ENCODE data around the gene F3. TPM values are rescaled to one million over a fixed set of nuclear protein-coding genes. Genes with fewer than 3 reads are reported as not detected.

Gene F3
- total RNA-seq, 1 experiment from 2014 or later = 58.5 TPM

GRCh38 chr1:94512816-94513215, 28.7 kb downstream of the F3 start:
- POLR2A ChIA-PET = no interaction called here

GRCh38 chr1:94504601-94505000, 37.0 kb downstream of the F3 start:
- Histone ChIP-seq H2AFZ (ENCODE audit: low read depth, low read length, poor library complexity, severe bottlenecking) (no peak overlapping the region), H3K9me3 (ENCODE audit: control insufficient read depth in 1 of 2, insufficient read depth in 1 of 2, low read depth in 1 of 2, low read length in 2 of 2) (no peaks in the 10 kb centered on the region), H3K79me2 (ENCODE audit: insufficient read depth, low read length) (no peaks in the 10 kb centered on the region), H3K27ac (ENCODE audit: low read depth, low read length) (no peak overlapping the region), H3K36me3 (ENCODE audit: control insufficient read depth in 1 of 2, insufficient read depth in 2 of 2, low read length in 2 of 2) (peaks cover 6 to 7% of the 10 kb centered on the region in 2 experiments), H3K4me1 (ENCODE audit: control insufficient read depth in 1 of 2, insufficient read depth in 2 of 2, low read length in 2 of 2) (no peaks in the 10 kb centered on the region), H3K9ac (ENCODE audit: low read length) (no peak overlapping the region), H4K20me1 (ENCODE audit: insufficient read depth) (no peaks in the 10 kb centered on the region), H3K27me3 (ENCODE audit: insufficient read depth, low read length) (no peaks in the 10 kb centered on the region), H3K4me2 (ENCODE audit: low read length) (no peak overlapping the region), H3K4me3 (replicated peaks in 1 of 2; ENCODE audit: low read depth in 1 of 2, low read length in 2 of 2) (no peak overlapping the region), H3K9me2 (ENCODE audit: insufficient read depth) (no peaks in the 10 kb centered on the region)
- CTCF ChIA-PET = no interaction called here
- no peak for TF ChIP-seq CBX3 (IDR thresholded peaks at IDR 0.05; ENCODE audit: low read depth)
- no peak for DNase-seq (ENCODE audit: low read depth, low spot score)
- no peak for ATAC-seq
- no TSS peak for BruUV-seq (replicated peaks)
- RAD21 ChIA-PET (ENCODE audit: low non-redundant PET in 1 of 2, low total read pairs in 2 of 2, uncharacterized antibody in 2 of 2, unreplicated experiment in 2 of 2) = no interaction called here
- POLR2A ChIA-PET = no interaction called here
- intact Hi-C loops (cut with micrococcal nuclease) = no loop called here

More at GRCh38 chr1:94512816-94513215, 28.7 kb downstream of the F3 start:
- no peaks in the 10 kb centered on the region for H3K36me3 ChIP-seq (ENCODE audit: control insufficient read depth in 1 of 2, insufficient read depth in 2 of 2, low read length in 2 of 2)
- no peak for ATAC-seq
- TF ChIP-seq, protein P1, sequence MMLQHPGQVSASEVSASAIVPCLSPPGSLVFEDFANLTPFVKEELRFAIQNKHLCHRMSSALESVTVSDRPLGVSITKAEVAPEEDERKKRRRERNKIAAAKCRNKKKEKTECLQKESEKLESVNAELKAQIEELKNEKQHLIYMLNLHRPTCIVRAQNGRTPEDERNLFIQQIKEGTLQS (IDR thresholded peaks at IDR 0.05) = no peak
- TF ChIP-seq JUND (IDR thresholded peaks at IDR 0.05) = no peak
- no peak for TF ChIP-seq SIN3A (IDR thresholded peaks at IDR 0.05; ENCODE audit: low read depth)
- TF ChIP-seq SP1 (IDR thresholded peaks at IDR 0.05; ENCODE audit: low read depth) = no peak
- no peak for TF ChIP-seq MAX (IDR thresholded peaks at IDR 0.05)
- intact Hi-C loops (cut with micrococcal nuclease) = no loop called here
- BruUV-seq (replicated peaks) = no TSS peak
- H3K27ac ChIP-seq (ENCODE audit: low read depth, low read length) = no peak overlapping the region
- no peaks in the 10 kb centered on the region for H3K9me2 ChIP-seq (ENCODE audit: insufficient read depth)
- no peak overlapping the region for H3K9ac ChIP-seq (ENCODE audit: low read length)
- H3K27me3 ChIP-seq (ENCODE audit: insufficient read depth, low read length) = no peaks in the 10 kb centered on the region
- ChIA-PET RAD21 (ENCODE audit: low non-redundant PET in 1 of 2, low total read pairs in 2 of 2, uncharacterized antibody in 2 of 2, unreplicated experiment in 2 of 2) (no interaction called here), CTCF (interaction anchor here (1.1 kb wide), 1 partner anchor 12 kb away, joined by 4 read pairs; no protein-coding TSS in a partner anchor)
- no peak for DNase-seq (ENCODE audit: low read depth, low spot score)
- no peak overlapping the region for H2AFZ ChIP-seq (ENCODE audit: low read depth, low read length, poor library complexity, severe bottlenecking)
- no peak overlapping the region for H3K4me3 ChIP-seq (replicated peaks in 1 of 2; ENCODE audit: low read depth in 1 of 2, low read length in 2 of 2)
- no peaks in the 10 kb centered on the region for H3K9me3 ChIP-seq (ENCODE audit: control insufficient read depth in 1 of 2, insufficient read depth in 1 of 2, low read depth in 1 of 2, low read length in 2 of 2)
- H3K79me2 ChIP-seq (ENCODE audit: insufficient read depth, low read length) = no peaks in the 10 kb centered on the region
- no peaks in the 10 kb centered on the region for H4K20me1 ChIP-seq (ENCODE audit: insufficient read depth)
- no peaks in the 10 kb centered on the region for H3K4me1 ChIP-seq (ENCODE audit: control insufficient read depth in 1 of 2, insufficient read depth in 2 of 2, low read length in 2 of 2)
- H3K4me2 ChIP-seq (ENCODE audit: low read length) = no peak overlapping the region

Data from HCT116 (cell line).